Smooth muscle cell (in vitro differentiated cells): ENCODE data around the gene ZNF423. TPM values are rescaled to one million over a fixed set of nuclear protein-coding genes. Genes with fewer than 3 reads are reported as not detected.

Source experiments
- DNase-seq: peaks from one replicate; lab custom pipeline; 2025; ENCODE audit not compliant: unreplicated experiment; lab: John Stamatoyannopoulos, UW
- H2AFZ ChIP-seq: fragments of 200-600 bp; sonication (generic); 2 replicates; pipeline ENCODE4 v1.6.0; 2016; ENCODE audit warnings: antibody characterized with exemption, low read depth, mild to moderate bottlenecking
- H3F3A ChIP-seq: fragments of 200-600 bp; sonication (generic); 2 replicates; pipeline ENCODE4 v1.6.0; 2017; ENCODE audit warnings: antibody characterized with exemption, low read depth
- H3K27ac ChIP-seq: fragments of 200-600 bp; sonication (generic); 2 replicates; pipeline ENCODE4 v1.5.1; 2016; ENCODE audit warnings: low read depth, mild to moderate bottlenecking
- H3K27me3 ChIP-seq: fragments of 200-600 bp; sonication (generic); 2 replicates; pipeline ENCODE4 v1.6.1; 2016; ENCODE audit warnings: low read depth, mild to moderate bottlenecking
- H3K36me3 ChIP-seq: fragments of 200-600 bp; sonication (generic); 2 replicates; pipeline ENCODE4 v1.5.1; 2016; ENCODE audit warnings: low read depth
- H3K4me1 ChIP-seq: fragments of 200-600 bp; sonication (generic); 2 replicates; pipeline ENCODE4 v1.5.1; 2016; ENCODE audit warnings: low read depth
- H3K4me2 ChIP-seq: fragments of 200-600 bp; sonication (generic); 2 replicates; pipeline ENCODE4 v1.6.0; 2016; ENCODE audit warnings: mild to moderate bottlenecking
- H3K4me3 ChIP-seq: fragments of 200-600 bp; sonication (generic); 2 replicates; pipeline ENCODE4 v1.5.1; 2016; ENCODE audit warnings: mild to moderate bottlenecking
- H3K79me2 ChIP-seq: fragments of 200-600 bp; sonication (generic); 2 replicates; pipeline ENCODE4 v1.6.0; 2016; ENCODE audit warnings: low read depth, mild to moderate bottlenecking
- H3K9ac ChIP-seq: fragments of 200-600 bp; sonication (generic); 2 replicates; pipeline ENCODE4 v1.6.0; 2016; ENCODE audit warnings: low read depth
- H3K9me3 ChIP-seq: fragments of 200-600 bp; sonication (generic); replicated peaks from 2 replicates; pipeline ENCODE4 v1.5.1; 2016; ENCODE audit warnings: low read depth
- H4K20me1 ChIP-seq: fragments of 200-600 bp; sonication (generic); 2 replicates; pipeline ENCODE4 v1.6.0; 2016; ENCODE audit warnings: low read depth
- CTCF ChIP-seq: fragments of 200-600 bp; sonication (generic); IDR thresholded peaks from 2 replicates; pipeline ENCODE4 v1.5.1; 2017; ENCODE audit warnings: borderline replicate concordance, mild to moderate bottlenecking, antibody characterized with exemption; ENCODE audit not compliant: insufficient read depth, poor library complexity, severe bottlenecking
- WGBS: methylation state at CpG from one replicate; pipeline ENCODE4 v1.1.7; 2016; ENCODE audit warnings: low lambda C conversion rate; 5-methylcytosine and 5-hydroxymethylcytosine counted together
- polyA plus RNA-seq: library from polyadenylated mRNA; unstranded; fragments of >200 nt; fragmentation: Nextera tagmentation; extraction: Ambion mirVana; gene quantifications from 2 replicates; pipeline ENCODE4 v1.2.1, GENCODE V29; 2016
- total RNA-seq: library from RNA; depleted of rRNA; stranded (reverse); fragments of >200 nt; gene quantifications from 2 replicates; pipeline ENCODE4 v1.2.3, GENCODE V29; 2014

Gene ZNF423
- total and polyA plus RNA-seq, 2 experiments from 2014 or later, result 6.9 to 7.0 TPM

- no peak overlapping the region for H2AFZ ChIP-seq
- H3K4me1 ChIP-seq, result no peaks in the 10 kb centered on the region
- H3K9me3 ChIP-seq, result peaks cover 7% of the 10 kb centered on the region
- no peaks in the 10 kb centered on the region for H3K27me3 ChIP-seq
- no peaks in the 10 kb centered on the region for H3K36me3 ChIP-seq
- no peaks in the 10 kb centered on the region for H3F3A ChIP-seq
- no peak overlapping the region for H3K4me3 ChIP-seq
- no peaks in the 10 kb centered on the region for H4K20me1 ChIP-seq
- no peak overlapping the region for H3K27ac ChIP-seq
- no peak overlapping the region for H3K9ac ChIP-seq
- H3K4me2 ChIP-seq, result no peak overlapping the region
- DNase-seq, result no peak
- 99% methylated on average over 6 of the region's 6 CpGs for WGBS
- H3K79me2 ChIP-seq, result no peaks in the 10 kb centered on the region
- no peak for TF ChIP-seq CTCF
Observed at GRCh38 chr16:49726155-49726554, 129.8 kb downstream of the ZNF423 start.

GRCh38 chr16:49725651-49726050 lies 130.3 kb downstream of the ZNF423 start:
- H3K4me1 ChIP-seq, result no peaks in the 10 kb centered on the region
- H3K27me3 ChIP-seq, result no peaks in the 10 kb centered on the region
- H3K9ac ChIP-seq, result no peak overlapping the region
- no peak for DNase-seq
- H2AFZ ChIP-seq, result no peak overlapping the region
- H3K36me3 ChIP-seq, result no peaks in the 10 kb centered on the region
- no peaks in the 10 kb centered on the region for H4K20me1 ChIP-seq
- H3K4me3 ChIP-seq, result no peak overlapping the region
- WGBS, result 95% methylated on average over 8 of the region's 8 CpGs
- no peaks in the 10 kb centered on the region for H3F3A ChIP-seq
- TF ChIP-seq CTCF, result no peak
- H3K9me3 ChIP-seq, result peaks cover 7% of the 10 kb centered on the region
- no peak overlapping the region for H3K27ac ChIP-seq
- H3K4me2 ChIP-seq, result no peak overlapping the region
- no peaks in the 10 kb centered on the region for H3K79me2 ChIP-seq

GRCh38 chr16:49724774-49725173 lies 131.1 kb downstream of the ZNF423 start:
- Histone ChIP-seq H3K27me3 (no peaks in the 10 kb centered on the region), H3K36me3 (no peaks in the 10 kb centered on the region), H4K20me1 (no peaks in the 10 kb centered on the region), H3K4me2 (no peak overlapping the region), H3K79me2 (no peaks in the 10 kb centered on the region), H3K27ac (no peak overlapping the region), H3K9ac (no peak overlapping the region), H3F3A (no peaks in the 10 kb centered on the region), H3K4me1 (no peaks in the 10 kb centered on the region), H2AFZ (no peak overlapping the region), H3K4me3 (no peak overlapping the region), H3K9me3 (peaks cover 3% of the 10 kb centered on the region)
- no peak for TF ChIP-seq CTCF
- 87% methylated on average over 5 of the region's 5 CpGs for WGBS
- DNase-seq, result no peak

- WGBS, result 97% methylated on average over 1 of the region's 1 CpG
- no peak for DNase-seq
- Histone ChIP-seq H3K9me3 (no peaks in the 10 kb centered on the region), H3K36me3 (no peaks in the 10 kb centered on the region), H3K27ac (no peak overlapping the region), H3K4me3 (no peak overlapping the region), H3K4me2 (no peak overlapping the region), H2AFZ (no peak overlapping the region), H3K27me3 (no peaks in the 10 kb centered on the region), H3K9ac (no peak overlapping the region), H3K79me2 (no peaks in the 10 kb centered on the region), H3K4me1 (no peaks in the 10 kb centered on the region), H4K20me1 (no peaks in the 10 kb centered on the region), H3F3A (no peaks in the 10 kb centered on the region)
- TF ChIP-seq CTCF, result no peak
Observed at GRCh38 chr16:49723310-49723709, 132.6 kb downstream of the ZNF423 start.
